ENCODE data around the gene SIK3.
"Not testable (repeated sequence)": the region's sequence is repeated elsewhere in the genome, so short reads cannot be mapped to it uniquely, and the experiment has no call there.

SIK3 gene

GRCh38 chr11:116812109-116812508, 286.1 kb downstream of the SIK3 start:
- H3K4me3 ChIP-seq (ENCODE audit: low read depth, low read length): no peak overlapping the region
- DNase-seq (ENCODE audit: low read depth): no peak
- no peak for TF ChIP-seq CTCF (conservative IDR thresholded peaks at IDR 0.05; ENCODE audit: low read depth, low read length)

GRCh38 chr11:116811194-116811593, 287.0 kb downstream of the SIK3 start:
- H3K4me3 ChIP-seq (ENCODE audit: low read depth, low read length): no peak overlapping the region
- TF ChIP-seq CTCF (conservative IDR thresholded peaks at IDR 0.05; ENCODE audit: low read depth, low read length): no peak
- no peak for DNase-seq (ENCODE audit: low read depth)

GRCh38 chr11:116808262-116809175, 289.7 kb downstream of the SIK3 start:
- H3K4me3 ChIP-seq (ENCODE audit: low read depth, low read length): no peak overlapping the region
- no peak for TF ChIP-seq CTCF (conservative IDR thresholded peaks at IDR 0.05; ENCODE audit: low read depth, low read length)

GRCh38 chr11:116807601-116808261, 290.5 kb downstream of the SIK3 start:
- no peak for TF ChIP-seq CTCF (conservative IDR thresholded peaks at IDR 0.05; ENCODE audit: low read depth, low read length)
- DNase-seq (ENCODE audit: low read depth): no peak
- H3K4me3 ChIP-seq (ENCODE audit: low read depth, low read length): no peak overlapping the region

More at GRCh38 chr11:116808262-116809175, 289.7 kb downstream of the SIK3 start:
- peak; percentile 62 for DNase-seq (ENCODE audit: low read depth)

- H3K4me3 ChIP-seq (ENCODE audit: low read depth, low read length): no peak overlapping the region
- DNase-seq (ENCODE audit: low read depth): no peak
- no peak for TF ChIP-seq CTCF (conservative IDR thresholded peaks at IDR 0.05; ENCODE audit: low read depth, low read length)
Observed at GRCh38 chr11:116804001-116804400, 294.2 kb downstream of the SIK3 start.

- not testable (repeated sequence) for H3K4me3 ChIP-seq (ENCODE audit: low read depth, low read length); DNase-seq (ENCODE audit: low read depth)
Observed at GRCh38 chr11:116801662-116802061, 296.6 kb downstream of the SIK3 start.

- TF ChIP-seq CTCF (conservative IDR thresholded peaks at IDR 0.05; ENCODE audit: low read depth, low read length): no peak
- no peak for DNase-seq (ENCODE audit: low read depth)
- H3K4me3 ChIP-seq (ENCODE audit: low read depth, low read length): no peak overlapping the region
Observed at GRCh38 chr11:116800610-116801009, 297.6 kb downstream of the SIK3 start.
